HG02970 (cell line): Measurements from ENCODE around the gene CHST3.
"Not testable (repeated sequence)": the region's sequence is repeated elsewhere in the genome, so short reads cannot be mapped to it uniquely, and the experiment has no call there.

ENCODE experiments used
- ATAC-seq: cut with Tn5 transposase; IDR thresholded peaks from one replicate; pipeline ENCODE4 v1.9.1; 2021; ENCODE audit warnings: mild to moderate bottlenecking, moderate library complexity, moderate number of reproducible peaks; ENCODE audit not compliant: unreplicated experiment, low FRiP score

The CHST3 gene

DNA sequence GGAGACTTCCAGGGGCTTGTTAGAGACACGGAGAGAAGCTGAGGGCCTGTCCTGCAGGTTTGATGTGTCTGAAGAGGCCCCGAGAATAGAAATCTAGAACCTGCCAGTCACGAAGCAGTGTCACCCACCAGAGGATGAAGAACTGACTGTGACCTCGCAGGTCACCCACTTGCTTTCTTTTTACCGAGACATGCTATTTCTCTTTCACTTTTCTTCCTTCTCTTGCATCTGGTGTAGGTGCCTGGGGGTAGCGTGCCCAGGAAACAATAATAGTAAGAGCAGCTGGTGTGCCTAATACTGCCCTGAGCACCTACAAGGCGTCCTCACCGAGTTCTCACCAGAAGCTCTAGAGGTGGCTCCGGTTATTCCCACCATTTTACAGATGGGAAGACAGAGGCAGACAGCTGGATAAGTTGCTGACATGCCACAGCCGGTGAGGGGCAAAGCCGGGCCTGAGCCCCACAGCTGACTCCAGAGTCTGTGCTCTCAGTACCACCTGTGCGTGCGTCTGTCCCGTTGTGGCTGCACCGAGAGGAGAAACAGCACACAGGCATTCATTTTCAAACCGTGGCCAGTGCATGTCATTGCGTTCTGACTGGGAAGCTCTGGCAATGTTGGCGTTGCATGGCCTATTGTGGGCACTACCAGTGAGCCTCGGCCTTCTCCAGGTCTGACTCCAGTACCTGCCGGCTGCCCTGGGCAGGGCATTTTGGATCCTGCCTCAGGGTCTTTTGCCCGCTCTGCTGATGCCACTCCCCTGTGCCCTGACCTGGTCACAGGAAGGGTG lies 7.8 kb downstream of the CHST3 start:
- ATAC-seq = no peak

DNA sequence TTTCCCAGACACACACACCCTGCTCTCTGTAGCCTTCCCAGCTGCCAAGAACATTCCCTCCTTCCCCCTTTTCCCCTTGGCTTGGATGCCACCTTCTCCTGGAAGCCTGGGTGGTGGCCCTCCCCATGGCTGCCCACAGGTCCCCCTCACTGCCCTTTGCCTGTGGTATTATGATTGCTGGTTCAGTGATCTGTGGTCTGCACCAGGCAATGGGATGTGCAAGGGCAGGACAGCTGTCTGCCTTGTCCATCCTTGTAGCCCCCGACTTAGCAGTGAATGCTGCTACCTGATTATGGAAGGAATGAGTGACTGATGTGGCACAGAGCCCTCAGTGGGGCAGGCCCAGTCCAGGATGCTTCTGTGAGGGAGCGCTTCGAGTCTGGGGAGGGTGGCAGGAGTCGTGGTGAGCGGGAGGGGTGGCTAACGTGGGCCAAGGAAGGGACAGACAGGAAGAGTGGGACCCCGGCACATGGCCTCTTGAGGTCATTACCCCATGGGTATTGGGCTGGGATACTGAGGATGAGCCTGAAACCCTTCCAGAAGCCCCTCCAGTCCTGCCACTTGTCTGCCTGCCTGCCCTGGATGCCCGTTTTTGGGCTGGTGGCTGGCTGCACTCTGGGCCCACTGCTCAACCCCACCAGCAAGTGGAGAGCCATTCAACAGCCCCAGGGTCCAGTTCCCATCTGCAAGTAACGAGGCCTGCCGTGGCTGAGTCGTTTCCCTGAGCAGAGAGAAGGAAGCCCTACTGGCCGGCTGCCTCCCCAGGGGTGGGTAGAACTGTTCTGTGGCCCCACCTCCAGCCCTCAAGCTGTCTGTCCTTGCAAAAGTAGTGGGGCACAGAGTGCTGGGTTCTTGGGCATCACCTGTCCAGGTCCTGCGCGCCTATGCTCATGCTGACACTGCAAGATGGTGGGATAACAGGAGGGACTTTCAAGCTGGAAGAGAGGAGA lies 8.8 kb downstream of the CHST3 start:
- ATAC-seq = no peak

DNA sequence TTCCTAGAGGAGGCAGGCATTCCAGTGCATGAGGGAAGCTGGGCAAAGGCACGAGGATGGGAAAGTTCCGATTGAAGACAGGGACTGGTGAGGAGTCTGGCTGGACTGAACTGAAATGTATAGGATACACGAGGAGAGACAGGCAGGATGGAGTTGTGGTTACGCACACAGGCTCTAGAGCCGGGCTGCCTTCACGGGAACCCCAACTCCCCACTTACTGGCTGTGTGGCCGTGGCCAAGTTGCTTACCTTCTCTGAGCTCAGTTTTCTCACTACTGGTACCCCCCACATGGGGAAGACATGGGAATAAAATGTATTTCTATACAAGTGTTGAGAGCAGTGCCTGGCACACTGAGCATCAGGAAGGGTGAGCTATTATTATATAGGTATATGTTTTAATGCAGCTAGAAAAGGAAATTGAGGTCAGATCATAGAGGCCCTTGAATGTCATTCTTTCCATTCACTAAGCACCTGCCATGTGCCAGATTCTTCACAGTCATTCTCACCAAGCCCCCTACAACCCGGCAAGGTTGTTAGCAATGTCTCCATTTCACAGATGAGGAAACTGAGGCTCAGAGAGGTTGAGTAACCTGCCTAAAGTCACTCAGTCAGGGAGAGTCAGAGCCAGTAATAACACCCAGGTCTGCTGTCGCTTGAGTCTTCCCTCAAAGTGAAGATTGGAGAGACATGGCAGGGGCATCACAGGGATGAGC lies 9.7 kb downstream of the CHST3 start:
- no peak for ATAC-seq

DNA sequence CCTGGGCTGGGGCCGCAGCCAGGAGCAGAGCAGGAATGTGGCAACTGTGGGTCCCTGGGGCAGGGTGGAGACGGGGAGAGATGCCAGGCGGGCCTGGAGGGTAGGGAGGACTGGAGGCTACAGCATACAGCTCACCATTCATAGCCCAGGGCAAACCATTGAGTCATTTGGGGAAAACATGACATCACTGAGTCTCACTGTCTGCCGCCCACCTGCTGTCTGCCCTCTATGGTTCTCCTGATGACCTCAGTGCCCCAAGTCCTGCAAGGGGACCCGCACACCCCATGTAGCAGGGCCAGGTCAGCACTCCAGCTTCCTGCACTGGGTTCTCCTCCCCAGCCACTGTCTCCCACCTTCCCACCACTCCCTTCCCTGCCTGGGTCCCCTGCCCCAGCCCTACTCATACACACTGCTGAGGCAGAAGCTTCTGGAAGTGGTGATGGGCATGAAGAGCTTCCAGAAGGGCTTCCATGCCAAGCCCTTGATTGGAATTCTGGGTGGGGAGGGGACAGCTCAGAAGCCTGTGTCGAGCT lies 10.4 kb downstream of the CHST3 start:
- no peak for ATAC-seq

DNA sequence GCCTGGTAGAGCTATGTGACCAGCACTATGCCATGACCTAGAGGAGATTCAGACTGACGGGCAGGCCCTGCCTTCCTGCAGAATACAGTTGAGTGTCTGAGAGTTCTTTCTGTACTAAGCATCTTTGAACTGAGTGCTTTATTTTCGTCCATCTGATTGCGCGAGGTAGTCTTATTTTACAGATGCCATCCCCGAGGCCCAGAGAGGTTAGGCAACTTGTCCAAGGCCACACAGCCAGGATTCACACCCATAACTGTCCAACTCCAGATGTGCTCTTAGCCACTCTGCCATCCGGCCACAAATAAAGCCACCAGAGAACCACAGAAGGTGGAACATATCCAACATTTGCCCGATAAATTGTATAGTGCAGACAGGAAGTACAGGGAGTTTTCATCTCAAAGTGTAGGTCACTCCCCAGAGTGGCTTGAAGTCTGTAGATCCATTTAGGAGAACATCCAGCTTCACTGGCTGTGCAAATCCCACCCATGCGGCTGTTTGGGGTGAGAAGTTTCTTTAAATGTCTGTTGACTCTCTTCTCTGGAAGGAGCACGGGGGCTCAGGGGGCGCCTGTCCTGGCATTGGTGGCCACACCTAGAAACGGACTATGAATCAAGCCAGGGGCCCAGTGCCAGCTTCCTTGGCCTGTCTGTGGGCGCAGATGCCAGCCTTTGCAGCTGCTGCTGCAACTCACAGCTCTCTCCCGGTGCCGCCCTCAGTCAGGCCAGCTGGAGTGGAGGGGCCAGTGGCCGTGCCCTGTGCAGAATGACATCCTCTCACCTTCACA lies 11.1 kb downstream of the CHST3 start:
- no peak for ATAC-seq

DNA sequence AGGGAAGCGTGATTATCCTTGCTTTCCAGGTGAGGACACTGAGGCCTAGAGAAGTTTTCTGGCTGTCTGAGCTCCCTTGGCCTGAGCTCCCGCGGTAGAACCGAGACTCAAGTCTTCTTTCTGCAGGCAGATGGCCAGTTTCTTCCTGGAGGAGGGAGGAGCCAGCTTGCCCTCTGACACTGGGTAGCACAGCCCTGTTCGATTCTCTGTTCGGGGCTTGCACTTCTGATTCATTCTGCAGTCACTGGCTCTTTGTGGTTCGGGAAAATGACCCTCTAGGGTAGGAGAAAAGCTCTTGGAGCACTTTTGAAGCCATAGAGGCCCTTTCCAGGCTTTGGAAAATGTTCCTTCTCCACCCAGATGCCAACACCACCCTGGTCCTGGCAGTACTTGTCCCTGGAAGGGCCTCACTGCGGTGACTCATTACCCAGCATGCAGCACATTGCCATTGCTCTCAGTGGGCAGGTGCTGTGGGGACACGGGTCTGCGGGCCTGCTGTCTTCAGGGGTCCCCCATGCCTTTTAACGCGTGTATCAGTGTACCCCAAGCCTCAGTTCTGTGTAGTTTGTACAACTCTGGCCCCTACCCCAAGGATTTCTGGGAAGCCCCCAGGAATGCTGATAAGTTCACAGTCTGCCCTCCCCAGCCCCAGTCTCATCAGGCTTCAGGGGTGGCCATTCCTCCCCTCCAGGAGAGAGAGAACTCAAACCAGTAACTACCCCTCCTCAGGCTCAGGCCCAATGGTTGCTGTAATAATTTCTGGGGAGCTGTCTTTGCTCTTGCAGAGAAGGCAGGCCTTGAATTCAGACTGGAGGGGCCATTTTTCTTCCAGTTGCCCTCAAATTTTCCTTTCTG lies 11.9 kb downstream of the CHST3 start:
- no peak for ATAC-seq

DNA sequence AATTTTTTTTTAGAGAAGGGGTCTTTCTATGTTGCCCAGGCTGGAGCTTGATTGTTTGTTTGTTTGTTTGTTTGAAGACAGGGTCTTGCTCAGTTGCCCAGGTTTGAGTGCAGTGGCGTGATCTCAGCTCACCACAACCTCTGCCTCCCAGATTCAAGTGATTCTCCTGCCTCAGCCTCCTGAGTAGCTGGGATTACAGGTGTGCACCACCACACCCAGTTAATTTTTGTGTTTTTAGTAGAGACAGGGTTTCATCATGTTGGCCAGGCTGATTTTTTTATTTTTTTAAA lies 13.4 kb downstream of the CHST3 start:
- ATAC-seq = not testable (repeated sequence)

DNA sequence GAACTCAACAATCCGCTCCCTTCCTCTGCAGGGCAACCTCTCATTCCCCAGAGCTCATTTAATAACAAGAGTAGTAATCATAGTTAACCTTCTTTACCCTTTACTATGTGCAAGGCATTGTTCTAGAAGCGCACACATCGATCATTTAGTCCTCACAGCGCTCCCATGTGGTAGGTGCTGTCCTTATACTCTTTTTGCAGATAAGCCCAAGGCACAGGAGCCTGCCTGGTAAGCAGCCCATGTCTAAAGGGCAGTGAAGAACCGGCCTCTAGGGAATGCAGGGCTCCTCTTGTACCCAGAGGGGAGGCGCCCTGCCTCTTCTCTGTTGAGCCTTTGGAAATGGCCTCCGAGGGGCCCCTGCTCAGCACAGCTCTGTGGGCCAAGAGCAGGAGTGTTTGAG lies 14.3 kb downstream of the CHST3 start:
- no peak for ATAC-seq

DNA sequence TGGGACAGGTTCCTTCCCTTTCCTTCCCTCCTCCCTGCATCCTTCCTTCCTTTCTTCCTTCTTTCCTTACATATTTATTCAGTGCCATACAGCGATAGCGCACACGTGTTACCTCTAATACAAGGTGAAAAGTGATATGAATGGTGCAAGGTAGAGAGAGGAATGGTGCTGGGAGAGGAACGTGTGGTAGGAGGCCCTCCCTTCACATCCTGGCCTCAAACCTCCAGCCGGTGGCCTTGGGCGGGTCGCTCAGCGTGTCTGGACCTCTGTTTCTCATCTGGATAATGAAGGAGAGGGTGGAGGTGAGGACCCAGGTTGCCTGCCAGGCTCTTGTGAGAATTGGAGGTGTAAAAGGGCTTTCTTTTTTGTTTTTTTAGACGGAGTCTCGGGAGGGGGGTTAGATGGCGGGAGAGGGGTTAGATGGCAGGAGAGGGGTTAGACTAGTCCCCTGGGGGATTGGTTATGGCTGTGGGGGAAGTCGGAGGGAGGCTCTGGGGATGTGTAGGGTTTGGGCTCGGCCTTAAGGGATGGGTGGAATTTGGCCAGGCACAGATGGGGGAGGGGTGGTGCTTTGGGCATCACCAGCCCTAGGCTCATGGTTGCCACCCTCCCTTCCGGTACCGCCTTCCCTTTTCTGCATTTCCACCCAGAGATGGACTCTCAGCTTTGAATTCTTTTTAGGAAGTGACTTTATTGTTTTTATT lies 14.9 kb downstream of the CHST3 start:
- no peak for ATAC-seq

DNA sequence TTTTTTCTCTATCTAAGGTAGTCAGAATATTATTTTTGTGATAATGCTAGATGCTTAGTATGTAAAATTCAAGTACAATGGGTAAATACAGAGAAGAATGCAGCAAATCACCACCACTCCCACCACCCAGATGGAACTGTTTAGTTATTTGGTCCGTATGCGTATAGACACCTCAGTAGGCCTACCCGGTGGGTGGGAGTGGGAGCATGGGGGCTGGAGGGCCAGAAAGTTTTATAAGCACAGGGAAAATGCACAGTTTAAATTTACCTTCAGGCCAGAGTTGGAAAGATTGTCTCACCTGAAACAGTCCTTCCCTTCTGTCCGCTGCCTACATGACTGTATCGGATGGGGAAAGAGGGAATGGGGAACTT lies 15.5 kb downstream of the CHST3 start:
- no peak for ATAC-seq

DNA sequence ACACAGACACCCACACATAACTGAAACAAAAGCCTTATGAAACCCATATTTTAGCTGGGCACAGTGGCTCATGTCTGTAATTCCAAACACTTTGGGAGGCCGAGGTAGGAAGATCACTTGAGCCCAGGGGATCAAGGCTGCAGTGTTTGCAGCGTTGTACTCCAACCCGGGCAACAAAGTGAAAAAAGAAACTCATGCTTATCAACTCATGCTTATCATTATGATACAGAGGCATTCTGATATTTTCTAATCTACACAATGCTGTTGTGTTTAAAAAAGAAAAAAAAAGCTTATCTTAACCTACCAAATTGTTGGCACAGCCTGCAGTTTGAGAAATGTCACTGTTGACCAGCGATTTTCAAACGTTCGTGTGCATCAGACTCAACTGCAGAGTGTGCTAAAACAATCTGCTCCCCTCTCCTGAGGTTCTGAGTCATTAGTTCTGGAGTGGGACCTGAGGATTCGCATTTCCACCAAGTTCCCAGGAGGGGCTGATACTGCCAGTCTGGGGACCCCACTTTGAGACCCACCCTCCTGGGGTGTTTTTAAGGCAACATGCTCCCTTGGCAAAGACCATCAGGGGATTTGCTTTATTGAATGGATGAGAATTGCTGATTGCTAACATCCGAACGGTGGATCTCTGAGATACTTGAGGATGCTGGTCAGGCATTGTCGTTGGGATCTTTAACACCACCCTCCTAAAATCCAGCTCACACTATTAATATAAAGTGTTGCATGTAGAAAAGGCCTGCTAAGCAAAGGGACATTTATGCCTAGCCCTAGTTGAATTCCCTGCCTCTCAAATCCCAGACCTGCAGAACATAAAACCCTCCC lies 16.2 kb downstream of the CHST3 start:
- no peak for ATAC-seq

DNA sequence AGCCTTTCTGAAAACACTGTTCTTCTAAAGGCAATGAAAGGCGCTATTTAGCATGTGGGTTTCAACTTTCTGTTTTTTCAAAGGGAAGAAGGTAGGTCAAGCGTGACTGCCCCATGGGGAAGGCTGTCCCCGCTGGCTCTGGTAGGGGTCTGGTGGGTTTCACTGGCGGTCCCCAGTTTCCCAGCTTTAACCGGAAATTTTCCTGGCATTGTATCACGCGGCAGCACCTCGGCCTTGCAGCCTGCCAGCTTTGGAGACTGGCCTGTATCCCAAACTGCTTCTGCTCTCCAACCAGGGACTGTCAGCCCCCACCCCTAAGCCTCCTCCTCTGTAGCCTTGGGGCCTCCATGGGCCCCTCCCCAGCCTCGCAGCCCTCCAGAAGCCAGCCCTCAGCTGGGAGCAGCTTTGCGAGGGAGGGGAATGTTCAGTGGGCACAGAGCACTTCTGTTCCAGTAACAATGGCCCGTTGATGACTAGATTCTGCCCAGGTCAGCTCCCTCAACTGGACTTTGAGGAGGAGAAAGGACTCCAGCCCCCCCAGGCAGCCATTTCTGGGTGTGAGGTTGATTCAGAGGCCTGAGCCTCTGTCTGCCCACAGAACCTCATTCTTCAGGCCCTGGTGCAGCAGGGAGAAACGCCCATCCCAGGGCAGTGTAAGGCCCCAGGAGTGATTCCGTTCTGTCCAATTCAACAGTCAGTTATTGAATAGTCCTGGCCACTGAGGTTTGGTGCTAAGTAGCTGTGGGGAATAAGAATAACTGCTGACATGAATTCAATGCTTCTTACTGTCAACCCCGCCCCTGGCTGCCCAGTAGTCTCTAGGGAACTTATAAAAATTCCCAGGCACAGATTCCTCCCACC lies 17.1 kb downstream of the CHST3 start:
- no peak for ATAC-seq

DNA sequence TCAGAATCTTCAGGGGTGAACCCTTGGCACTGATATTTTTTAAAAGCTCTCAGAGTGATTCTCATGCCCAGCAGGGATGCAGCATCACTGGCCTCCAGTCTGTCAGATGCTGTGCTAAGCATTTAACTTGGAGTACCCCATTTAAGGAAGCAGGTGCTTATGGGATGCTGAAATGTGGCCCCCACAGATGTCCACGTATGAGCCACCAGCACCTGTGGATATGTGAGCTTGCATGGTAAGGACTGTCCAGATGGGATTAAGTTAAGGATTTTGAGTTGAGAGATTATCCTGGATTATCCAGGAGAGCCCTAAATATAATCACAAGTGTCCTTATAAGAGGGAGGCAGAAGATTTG lies 17.7 kb downstream of the CHST3 start:
- no peak for ATAC-seq

DNA sequence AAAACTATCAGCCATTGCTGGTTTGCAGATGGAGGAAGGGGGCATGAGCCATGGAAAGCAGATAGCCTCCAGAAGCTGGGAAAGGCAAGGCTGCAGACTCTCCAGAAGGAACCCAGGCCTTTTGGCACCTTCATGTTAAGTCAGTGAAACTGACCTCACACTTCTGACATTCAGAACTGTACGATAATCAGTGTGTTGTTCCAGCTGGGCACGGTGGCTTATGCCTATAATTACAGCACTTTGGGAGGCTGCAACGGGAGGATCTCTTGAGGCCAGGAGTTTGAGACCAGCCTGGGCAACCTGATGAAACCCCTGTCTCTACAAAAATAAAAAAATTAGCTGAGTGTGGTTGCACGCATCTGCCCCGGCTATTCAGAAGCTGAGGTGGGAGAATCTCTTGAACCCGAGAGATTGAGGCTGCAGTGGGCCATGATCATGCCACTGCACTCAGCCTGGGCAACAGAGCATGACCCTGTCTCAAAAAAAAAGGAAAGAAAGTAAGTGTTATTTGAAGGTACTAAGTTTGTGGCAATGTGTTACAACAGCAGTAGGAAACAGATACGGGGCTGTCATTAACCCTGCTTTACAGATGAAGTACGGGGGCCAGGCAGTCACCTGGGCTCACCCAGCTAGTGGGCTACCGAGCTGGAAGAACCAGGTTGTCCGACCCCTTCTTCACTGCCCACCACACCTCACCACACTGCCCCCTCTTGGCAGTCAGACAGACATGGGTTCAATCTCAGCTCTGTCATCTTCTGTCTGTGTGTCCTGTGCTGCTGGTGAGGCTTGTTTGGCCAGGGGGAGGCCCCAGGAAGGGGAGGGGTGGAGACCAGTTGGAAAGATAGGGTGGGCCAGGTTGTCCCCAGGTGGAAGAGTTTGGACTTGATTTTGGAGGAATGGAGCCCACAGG lies 18.3 kb downstream of the CHST3 start:
- no peak for ATAC-seq

DNA sequence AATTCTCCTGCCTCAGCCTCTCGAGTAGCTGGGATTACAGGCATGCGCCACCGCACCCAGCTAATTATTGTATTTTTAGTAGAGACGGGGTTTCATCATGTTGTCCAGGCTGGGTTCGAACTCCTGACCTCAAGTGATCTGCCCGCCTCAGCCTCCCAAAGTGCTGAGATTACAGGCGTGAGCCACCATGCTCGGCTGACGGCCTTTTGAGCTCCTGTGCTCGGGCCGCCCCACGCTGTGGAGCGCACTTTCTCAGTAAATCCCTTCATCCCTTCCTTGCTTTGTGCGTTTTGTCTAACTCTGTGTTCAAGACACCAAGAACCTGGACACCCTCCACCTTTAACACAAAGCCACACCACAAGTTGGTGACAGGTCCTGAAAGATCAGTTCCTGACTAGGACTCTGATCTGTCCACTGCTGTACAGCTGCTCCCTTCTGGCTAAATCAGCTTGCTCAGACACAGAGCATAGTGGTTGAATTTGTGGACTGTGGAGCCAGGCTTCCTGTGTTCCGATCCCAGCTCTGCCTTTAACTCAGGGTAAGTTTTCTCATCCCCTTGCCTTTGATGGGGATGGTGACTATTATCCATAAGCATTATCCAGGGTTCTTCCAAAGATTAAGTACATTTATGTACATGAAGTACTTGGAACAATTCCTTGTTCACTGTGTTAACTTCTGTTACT lies 20.1 kb downstream of the CHST3 start:
- no peak for ATAC-seq
